Kidney capillary endothelial cell (primary cell): Measurements from ENCODE around the gene THOC5.

ENCODE experiments used
- DNase-seq: peaks from one replicate; pipeline ENCODE4 v3.0.0-alpha.2; 2018; ENCODE audit warnings: low spot score

THOC5 gene

DNA sequence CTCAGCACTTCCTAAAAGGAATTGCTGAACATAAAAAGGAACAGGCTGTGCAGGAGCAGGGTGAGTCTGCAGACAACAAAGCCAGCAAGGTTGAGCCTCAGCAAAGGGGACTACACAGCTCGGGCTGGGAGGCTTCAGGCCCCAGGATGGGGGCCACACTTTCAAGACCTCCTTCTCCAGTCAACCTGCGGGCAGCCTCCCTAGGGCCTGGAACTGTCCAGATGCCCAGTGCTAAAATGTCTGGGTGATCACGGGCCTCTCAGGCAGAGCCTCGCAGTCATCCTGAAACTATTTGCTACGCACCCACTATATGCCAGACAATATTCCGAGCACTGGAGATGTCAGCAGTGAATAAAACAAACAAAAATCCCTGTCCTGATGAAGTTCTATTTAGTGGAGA lies 77.4 kb downstream of the THOC5 start:
- DNase-seq, result no peak

DNA sequence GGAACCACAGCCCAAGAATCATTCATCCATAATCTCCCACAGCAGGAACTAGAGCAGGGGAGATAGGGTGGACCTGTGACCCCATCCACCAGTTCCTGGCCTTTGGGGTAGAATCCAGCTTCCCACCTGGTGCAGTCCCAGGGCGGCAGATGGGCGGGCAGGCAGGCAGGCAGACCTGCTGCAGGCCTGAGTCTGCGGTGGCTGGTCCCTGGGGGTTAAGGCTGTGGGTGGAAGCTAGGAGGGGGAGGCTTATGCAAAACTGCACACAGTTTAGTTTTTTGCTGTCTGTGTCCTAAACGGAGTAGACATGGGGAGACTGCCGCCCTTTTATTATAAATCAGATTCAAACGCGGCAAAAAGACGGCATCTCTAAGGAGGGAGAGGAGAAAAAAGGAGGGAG lies 78.0 kb downstream of the THOC5 start:
- no peak for DNase-seq

DNA sequence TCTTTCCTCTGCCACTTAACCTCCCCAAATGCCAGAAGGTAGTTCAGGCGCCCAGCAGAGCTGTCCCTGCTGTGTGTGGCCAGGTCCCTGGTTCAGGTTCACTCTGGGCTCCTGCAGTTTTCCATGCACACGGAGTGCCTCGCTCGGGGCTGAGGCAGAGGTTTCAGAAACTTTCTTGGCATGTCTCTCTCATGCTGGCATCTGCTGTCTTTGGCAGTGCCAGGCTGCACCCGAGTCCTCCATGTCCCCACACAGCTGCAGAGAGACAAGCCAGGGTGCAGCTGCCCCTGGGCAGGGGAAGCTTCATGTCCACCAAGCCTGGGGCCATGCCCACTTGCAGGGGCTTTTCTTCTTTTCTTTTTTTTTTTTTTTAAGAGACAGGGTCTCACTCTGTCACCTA lies 80.6 kb downstream of the THOC5 start:
- DNase-seq, result no peak

DNA sequence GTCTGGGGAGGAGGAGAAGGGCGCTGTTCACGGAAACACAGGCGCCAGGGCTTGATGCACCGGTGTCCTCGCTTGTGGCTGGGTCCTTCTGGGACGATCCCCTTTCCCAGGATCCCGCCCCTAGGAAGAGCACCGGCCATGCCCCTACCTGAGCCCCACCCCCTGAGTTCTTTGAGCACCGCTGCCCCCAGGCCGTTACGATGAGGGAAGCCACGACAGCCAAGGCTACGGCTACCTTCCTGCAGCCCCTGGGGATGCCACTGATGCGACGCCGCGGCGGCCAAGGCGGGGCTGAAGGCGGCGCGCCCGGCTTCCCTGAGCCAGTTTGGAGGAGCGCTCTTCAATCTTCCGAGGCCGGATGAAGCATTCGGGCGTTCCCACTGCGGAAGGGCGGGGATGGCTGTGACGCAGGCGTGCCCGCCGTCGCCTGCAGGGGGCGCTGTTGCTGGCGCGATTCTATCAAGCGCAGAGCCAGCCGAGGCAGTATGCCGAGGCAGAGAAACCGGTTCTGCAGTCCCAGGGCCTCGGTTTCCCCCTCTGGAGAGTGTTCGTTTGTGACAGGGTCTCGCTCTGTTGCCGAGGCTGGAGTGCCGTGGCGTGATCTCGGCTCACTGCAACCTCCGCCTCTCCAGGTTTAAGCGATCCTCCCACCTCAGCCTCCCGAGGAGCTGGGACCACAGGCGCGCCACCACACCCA lies 83.2 kb downstream of the THOC5 start:
- peak; percentile 50 for DNase-seq

DNA sequence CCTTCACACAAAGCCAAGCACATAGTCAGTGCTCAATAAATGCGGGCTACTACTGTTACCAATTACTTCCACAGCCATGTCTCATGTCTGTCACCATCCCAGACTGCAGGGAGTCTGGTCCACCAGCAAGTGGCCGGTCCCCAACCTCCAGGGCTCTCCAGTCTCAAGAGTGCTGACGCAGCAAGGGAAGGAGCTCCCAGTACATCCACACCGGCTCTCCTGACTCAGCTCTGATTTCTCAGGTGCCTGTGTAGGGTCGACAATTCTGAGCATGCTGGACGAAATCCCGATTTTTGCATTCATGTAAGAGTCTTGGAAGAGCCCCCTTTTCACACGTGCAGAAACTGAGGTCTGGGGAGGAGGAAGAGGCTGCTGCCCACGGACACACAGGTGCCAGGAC lies 83.8 kb downstream of the THOC5 start:
- no peak for DNase-seq

DNA sequence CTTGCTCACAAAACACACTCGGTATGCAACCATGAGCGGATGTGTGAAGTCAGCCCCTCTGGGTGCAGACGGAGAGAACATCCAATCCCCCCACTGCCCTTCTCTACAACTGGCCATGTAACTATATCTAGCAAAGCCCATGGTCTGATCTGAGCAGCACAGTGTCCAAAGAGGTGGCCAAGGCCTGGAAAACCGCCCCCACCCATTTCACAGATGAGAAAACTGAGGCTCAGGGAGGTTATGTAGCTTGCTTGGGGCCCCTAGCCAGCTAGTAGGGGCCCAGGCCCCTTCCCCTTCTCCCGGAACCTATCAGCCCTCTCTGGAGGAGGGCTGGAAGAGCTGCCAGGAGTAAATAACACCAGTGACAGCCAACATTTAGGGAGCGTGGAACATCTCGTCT lies 89.0 kb downstream of the THOC5 start:
- DNase-seq, result no peak

DNA sequence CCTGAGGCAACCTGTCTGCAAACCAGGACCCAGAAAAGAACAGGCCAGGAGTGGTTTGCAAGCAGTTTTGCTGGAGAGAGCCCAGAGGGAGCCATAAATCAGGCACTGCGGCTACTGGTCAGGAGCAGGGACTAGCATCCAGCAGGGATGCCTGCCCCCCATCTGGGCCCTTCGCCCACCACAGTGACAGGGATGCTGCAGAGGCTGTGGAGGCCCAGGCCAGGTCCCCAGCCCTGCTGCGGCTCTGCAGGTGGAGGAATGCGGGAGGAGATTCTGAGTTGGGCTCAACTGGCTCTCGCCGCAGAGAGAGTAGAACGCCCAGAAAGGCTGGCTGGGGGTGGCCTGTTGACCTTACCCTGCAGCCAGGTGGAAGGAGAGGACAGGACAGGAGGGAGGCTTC lies 89.9 kb downstream of the THOC5 start:
- no peak for DNase-seq

DNA sequence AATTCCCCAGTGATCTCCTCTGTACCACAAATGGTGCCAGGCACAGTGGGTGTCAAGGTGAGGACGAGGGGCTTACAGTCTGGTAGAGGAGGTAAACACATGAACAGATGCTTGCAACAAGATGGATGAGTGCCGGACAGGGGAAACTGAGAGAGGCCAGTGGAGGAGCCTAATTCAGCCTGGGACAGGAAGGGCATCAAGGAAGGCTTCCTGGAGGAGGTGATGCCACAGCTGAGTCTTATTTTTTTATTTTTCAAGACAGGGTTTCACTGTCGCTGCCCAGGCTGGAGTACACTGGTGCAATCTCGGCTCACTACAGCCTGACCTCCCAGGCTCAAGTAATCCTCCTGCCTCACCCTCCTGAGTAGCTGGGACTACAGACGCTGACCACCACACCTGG lies 92.3 kb downstream of the THOC5 start:
- no peak for DNase-seq

DNA sequence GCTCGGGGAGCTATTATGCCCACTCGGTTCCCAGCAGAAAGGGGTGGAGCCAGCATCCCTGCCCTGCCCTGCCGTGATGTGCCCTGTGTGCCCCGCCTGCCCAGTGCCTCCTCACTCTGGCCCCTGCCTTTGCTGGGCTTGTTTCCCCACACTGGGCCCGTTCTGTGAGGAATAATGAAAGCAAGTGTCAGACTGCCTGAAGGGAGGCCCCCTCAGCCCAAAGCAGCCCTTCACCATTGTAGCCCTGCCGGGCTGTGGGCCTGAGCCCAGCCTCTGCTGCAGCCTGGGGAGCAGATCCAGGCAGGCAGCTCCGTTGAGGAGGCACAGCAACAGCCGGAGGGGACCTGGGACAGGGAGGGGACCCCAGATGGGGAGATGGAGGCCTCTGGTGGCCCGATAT lies 93.8 kb downstream of the THOC5 start:
- no peak for DNase-seq

DNA sequence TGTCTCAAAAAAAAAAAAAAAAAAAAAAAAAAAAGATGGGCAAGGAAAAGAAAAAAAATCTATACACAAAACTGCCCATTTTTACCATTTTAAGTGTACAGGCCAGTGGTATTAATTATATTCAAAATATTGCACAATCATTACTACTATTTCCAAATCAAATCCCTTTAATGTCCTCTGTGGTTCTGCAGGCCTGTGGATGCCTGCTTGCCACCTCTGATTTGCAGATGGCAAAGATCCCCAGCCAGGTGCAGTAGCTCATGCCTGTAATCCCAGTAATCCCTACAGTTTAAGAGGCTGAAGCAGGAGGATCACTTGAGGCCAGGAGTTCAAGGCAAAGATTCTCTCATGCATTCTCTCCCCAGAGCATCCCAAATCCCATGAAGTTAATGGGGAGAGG lies 95.0 kb downstream of the THOC5 start:
- no peak for DNase-seq

DNA sequence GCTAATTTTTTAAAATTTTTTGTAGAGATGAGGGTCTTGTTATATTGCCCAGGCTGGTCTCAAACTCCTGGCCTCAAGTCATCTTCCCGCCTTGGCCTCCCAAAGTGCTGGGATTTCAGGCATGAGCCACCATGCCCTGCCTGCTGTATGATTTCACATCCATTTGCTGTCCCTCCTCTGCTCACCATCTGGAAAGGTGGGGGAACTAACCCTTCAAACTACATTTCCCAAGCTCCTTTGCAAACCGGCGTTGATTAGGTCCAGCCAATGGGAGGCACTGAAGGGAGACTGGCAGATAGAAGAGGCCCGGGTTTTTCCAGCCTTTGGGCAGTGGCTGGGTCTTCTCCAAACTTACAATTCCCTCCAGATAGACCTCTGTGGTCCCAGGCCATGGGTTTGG lies 95.8 kb downstream of the THOC5 start:
- peak; percentile 30 for DNase-seq

DNA sequence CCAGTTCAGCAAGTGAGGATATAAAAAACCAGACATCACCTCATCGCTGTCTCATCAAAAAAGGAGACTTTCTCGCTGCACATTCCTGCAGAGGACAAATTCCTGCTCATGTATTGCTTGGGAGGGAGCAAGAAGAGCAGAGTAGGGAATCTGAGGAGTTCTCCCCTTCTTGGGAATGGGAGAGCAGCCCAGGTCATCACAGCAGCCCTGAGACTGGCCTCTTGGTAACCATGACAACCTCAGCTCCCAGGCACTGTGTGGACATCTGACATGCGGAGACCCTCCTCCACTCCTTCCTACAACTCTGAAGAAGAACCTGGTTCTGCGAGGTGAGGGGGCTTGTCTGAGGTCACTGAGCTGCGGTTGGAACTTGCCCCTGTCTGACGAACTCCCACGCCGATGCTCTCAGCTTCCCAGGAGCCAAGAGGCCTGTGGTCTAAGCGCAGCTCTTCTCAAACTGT lies 97.3 kb downstream of the THOC5 start:
- no peak for DNase-seq
